Measurements from ENCODE around the gene CACNA2D2. TPM values are rescaled to one million over a fixed set of nuclear protein-coding genes. Genes with fewer than 3 reads are reported as not detected.

The CACNA2D2 gene
- total RNA-seq, 1 donor from 2014 or later = 0.52 TPM

DNA sequence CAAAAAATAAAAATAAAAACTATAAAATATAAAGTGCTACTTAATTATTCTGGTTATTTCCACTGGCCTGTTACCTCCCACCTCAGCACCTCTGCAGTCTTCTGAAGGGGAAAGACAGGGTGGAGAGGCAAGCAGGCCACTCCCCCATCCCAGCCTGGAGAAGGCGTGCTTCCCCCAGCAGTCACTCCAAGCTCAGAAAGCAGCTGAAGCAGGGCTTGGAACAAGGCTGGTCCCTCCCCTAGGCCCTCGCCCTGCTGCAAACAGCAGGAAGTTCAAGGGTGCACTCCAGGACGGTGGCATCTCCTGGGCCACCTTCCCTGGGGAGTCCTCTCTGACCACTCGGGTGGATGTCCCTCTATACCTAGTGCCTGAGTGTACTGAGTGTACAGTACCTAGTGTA is 21.4 kb downstream of the CACNA2D2 start:
- intact Hi-C loops (cut with micrococcal nuclease) = no loop called here
- no peaks in the 10 kb centered on the region for H3K9me3 Mint-ChIP-seq
- H3K27ac Mint-ChIP-seq = no peak overlapping the region
- H3K36me3 Mint-ChIP-seq (ENCODE audit: low read depth) = no peaks in the 10 kb centered on the region
- DNase-seq (ENCODE audit: low spot score) = no peak
- H3K4me1 Mint-ChIP-seq (ENCODE audit: low read depth) = no peaks in the 10 kb centered on the region
- H3K27me3 Mint-ChIP-seq (ENCODE audit: insufficient read depth) = no peaks in the 10 kb centered on the region
- no peak overlapping the region for H3K4me3 Mint-ChIP-seq

DNA sequence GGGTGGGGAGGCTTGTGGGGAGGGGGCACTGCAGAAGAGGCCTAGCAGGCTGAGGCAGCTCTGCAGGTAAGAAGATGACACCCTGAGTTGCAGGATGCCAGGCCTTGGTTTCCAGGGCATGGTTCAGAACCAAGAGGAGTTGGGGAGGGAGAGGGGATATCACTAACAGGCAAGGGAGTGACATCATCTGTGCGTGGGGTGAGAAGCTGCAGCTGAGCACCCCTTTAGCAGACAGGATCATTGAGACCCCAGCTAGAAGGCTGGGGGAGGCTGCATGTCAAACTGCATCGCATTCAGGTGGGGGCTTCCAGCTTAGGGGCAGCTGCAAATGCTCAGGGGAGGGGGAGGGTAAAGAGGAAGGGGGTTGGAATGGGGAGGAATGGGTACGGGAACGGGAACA is 23.0 kb downstream of the CACNA2D2 start:
- Mint-ChIP-seq H3K4me1 (ENCODE audit: low read depth) (no peaks in the 10 kb centered on the region), H3K27me3 (ENCODE audit: insufficient read depth) (peaks cover under 1% of the 10 kb centered on the region), H3K4me3 (no peak overlapping the region)

DNA sequence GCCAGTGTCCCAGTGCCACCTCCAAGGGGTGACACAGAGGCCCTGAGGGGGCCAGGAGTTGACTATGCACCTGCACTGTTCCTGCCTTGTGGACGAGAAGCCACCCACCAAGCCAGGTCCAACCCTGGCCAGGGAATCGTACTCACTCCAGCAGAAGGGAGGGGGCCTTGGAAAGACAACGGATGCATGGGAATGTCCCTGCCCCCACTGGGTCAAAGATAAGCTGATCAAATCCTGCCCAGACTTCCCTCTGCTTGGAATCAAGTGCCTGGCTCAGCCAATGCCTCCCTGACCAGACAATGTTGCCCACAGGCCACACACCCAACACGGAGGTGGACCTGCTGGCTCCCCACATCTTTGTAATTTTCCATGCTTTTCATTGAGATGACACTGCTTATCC is 23.9 kb downstream of the CACNA2D2 start:
- intact Hi-C loops (cut with micrococcal nuclease) = no loop called here
- Mint-ChIP-seq H3K4me1 (ENCODE audit: low read depth) (no peaks in the 10 kb centered on the region), H3K4me3 (no peak overlapping the region), H3K9me3 (no peaks in the 10 kb centered on the region), H3K27me3 (ENCODE audit: insufficient read depth) (peaks cover 2% of the 10 kb centered on the region), H3K36me3 (ENCODE audit: low read depth) (no peaks in the 10 kb centered on the region), H3K27ac (no peak overlapping the region)
- no peak for DNase-seq (ENCODE audit: low spot score)

More for the DNA sequence above, 23.0 kb downstream of the CACNA2D2 start:
- no peaks in the 10 kb centered on the region for H3K9me3 Mint-ChIP-seq
- DNase-seq (ENCODE audit: low spot score) = no peak
- intact Hi-C loops (cut with micrococcal nuclease) = no loop called here
- no peaks in the 10 kb centered on the region for H3K36me3 Mint-ChIP-seq (ENCODE audit: low read depth)
- H3K27ac Mint-ChIP-seq = no peak overlapping the region

DNA sequence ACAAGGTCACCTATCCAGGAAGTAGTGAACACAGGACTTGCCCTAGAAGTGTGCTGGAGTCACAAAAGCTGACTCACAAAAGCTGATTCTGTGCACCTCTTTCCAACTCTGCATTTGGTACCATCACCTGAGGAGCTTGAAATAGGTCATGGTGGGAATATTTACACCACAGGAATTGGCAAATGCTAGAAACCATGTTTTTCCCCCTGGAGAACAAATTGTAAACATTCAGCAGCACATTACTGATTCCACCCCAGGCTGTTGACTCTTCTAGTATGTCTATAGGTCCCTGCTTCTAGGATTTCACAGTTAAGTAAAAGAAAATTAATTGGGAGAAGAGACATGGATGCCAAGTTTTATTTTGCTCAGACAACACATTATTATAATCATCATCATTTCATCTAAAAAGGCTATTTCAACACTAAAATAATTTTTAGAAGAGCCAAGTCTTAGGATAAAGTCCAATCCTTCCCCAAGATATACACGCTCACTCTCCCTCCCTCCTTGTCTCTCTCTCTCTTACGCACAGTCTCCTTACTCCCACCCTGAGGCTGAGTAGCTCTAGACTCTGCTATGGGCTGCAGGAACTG is 24.7 kb downstream of the CACNA2D2 start:
- intact Hi-C loops (cut with micrococcal nuclease) = no loop called here
- H3K9me3 Mint-ChIP-seq = no peaks in the 10 kb centered on the region
- no peaks in the 10 kb centered on the region for H3K4me1 Mint-ChIP-seq (ENCODE audit: low read depth)
- DNase-seq (ENCODE audit: low spot score) = no peak
- H3K4me3 Mint-ChIP-seq = no peak overlapping the region
- H3K36me3 Mint-ChIP-seq (ENCODE audit: low read depth) = no peaks in the 10 kb centered on the region
- no peak overlapping the region for H3K27ac Mint-ChIP-seq
- peaks cover 4% of the 10 kb centered on the region for H3K27me3 Mint-ChIP-seq (ENCODE audit: insufficient read depth)

DNA sequence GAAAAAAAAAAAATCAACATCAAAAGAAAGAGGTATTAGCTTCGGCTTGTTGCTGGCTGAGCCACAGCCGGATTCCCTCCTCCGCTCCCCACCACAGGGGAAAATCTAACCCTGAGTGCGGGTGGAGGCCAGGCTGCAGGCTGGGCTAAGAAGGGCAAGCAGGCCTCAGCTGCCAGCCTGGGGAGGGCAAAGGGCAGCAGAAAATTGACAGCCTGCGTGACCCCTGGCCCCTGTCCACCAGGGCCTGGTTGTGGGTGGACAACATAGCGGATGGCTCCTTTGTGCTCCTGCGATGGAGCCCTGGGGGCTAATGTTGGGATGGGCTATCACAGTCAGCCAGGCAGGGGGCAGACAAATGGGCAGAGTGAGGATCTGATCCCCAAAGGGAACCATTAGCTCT is 25.4 kb downstream of the CACNA2D2 start:
- Mint-ChIP-seq H3K9me3 (no peaks in the 10 kb centered on the region), H3K27ac (no peak overlapping the region), H3K4me3 (no peak overlapping the region), H3K4me1 (ENCODE audit: low read depth) (no peaks in the 10 kb centered on the region), H3K27me3 (ENCODE audit: insufficient read depth) (peaks cover 4% of the 10 kb centered on the region), H3K36me3 (ENCODE audit: low read depth) (no peaks in the 10 kb centered on the region)
- intact Hi-C loops (cut with micrococcal nuclease) = no loop called here
- DNase-seq (ENCODE audit: low spot score) = no peak

DNA sequence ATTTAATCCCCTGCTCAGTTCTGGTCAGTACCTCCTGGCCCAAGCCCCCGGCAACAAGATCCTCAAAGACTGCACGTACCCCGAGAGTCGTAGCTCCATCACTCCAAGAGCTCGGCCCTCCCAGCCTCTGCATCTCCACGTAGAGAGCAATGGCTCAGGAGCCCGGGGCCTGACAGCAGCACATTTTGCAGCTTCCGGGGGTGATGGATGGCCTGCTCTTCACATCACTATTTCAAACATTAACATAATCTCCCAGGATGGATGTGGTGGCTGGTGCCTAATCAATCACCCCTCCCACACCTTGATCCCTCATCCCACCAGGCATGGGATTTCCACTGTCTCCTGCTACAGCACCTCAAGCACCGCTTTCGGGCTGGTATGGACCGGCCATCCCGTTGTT is 28.1 kb downstream of the CACNA2D2 start:
- Mint-ChIP-seq H3K27me3 (ENCODE audit: insufficient read depth) (peaks cover 4% of the 10 kb centered on the region), H3K9me3 (no peaks in the 10 kb centered on the region), H3K36me3 (ENCODE audit: low read depth) (no peaks in the 10 kb centered on the region), H3K27ac (no peak overlapping the region), H3K4me1 (ENCODE audit: low read depth) (peaks cover 5% of the 10 kb centered on the region), H3K4me3 (no peak overlapping the region)
- DNase-seq (ENCODE audit: low spot score) = no peak
- intact Hi-C loops (cut with micrococcal nuclease) = no loop called here

DNA sequence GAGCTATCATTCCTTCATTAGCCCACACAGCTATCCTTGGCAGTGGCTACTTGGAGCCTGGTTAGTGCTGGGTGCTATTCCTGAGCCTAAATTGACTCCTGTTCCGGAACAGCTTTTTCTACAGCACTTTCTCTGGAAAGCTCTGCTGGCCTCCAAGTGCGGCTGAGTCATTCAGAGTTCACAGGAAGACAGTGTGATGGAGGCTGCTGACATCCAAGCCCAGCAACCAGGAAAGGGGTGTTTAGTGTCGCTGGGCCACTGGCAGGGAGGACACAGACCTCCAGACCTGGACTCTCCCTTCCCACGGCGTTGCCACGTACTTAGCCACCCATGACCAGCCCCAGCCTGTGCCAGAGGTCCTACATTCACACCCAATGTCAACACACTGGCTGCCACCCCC is 28.7 kb downstream of the CACNA2D2 start:
- Mint-ChIP-seq H3K27ac (no peak overlapping the region), H3K4me1 (ENCODE audit: low read depth) (peaks cover 5% of the 10 kb centered on the region), H3K27me3 (ENCODE audit: insufficient read depth) (peaks cover 4% of the 10 kb centered on the region), H3K9me3 (no peaks in the 10 kb centered on the region), H3K36me3 (ENCODE audit: low read depth) (no peaks in the 10 kb centered on the region), H3K4me3 (no peak overlapping the region)
- DNase-seq (ENCODE audit: low spot score) = no peak
- intact Hi-C loops (cut with micrococcal nuclease) = no loop called here

DNA sequence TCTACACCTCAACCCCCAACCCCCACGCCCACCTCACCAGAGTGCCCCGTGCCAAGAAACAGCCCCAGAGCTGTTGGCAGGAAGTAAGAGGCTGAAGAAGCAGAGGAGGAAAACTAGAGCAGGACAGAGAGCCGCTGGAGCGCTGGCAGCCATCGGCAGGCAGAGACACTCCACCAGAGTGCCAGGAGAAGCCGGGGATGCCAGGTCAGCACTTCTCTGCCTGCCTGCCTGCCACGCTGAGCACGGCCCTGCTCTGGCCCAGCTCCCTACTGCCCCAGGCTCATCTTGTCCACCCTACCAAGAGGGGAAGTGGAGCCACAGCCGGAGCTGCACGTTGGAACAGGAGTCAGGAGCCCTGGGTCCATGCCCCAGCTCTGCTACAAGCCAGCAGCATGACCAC is 29.7 kb downstream of the CACNA2D2 start:
- no peaks in the 10 kb centered on the region for H3K36me3 Mint-ChIP-seq (ENCODE audit: low read depth)
- H3K4me3 Mint-ChIP-seq = no peak overlapping the region
- H3K27ac Mint-ChIP-seq = no peak overlapping the region
- no peak for DNase-seq (ENCODE audit: low spot score)
- no peaks in the 10 kb centered on the region for H3K9me3 Mint-ChIP-seq
- intact Hi-C loops (cut with micrococcal nuclease) = no loop called here
- peaks cover 5% of the 10 kb centered on the region for H3K4me1 Mint-ChIP-seq (ENCODE audit: low read depth)
- H3K27me3 Mint-ChIP-seq (ENCODE audit: insufficient read depth) = peaks cover 4% of the 10 kb centered on the region

DNA sequence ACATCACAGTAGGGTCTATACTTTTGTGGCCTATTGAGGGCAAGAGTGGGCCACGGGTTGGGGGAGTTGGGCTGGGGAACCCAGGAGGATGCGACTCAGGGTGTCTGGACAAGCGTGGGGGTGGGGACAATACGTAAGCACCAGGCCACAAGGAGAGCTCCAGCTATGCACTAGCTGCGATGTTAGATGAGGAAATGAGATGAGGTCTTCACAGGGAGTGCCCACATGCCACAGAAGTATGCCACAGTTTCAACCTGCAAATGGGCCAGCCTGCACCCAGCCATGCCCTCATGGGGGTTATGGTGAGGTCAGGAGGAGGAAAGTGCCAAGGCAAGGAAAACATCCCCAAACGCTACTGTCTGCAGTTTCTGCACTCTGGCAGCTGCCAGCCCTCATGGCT is 30.5 kb downstream of the CACNA2D2 start:
- H3K36me3 Mint-ChIP-seq (ENCODE audit: low read depth) = no peaks in the 10 kb centered on the region
- H3K4me1 Mint-ChIP-seq (ENCODE audit: low read depth) = peaks cover 5% of the 10 kb centered on the region
- no peaks in the 10 kb centered on the region for H3K9me3 Mint-ChIP-seq
- H3K27me3 Mint-ChIP-seq (ENCODE audit: insufficient read depth) = peaks cover 4% of the 10 kb centered on the region
- no peak overlapping the region for H3K4me3 Mint-ChIP-seq
- DNase-seq (ENCODE audit: low spot score) = no peak
- no peak overlapping the region for H3K27ac Mint-ChIP-seq
- intact Hi-C loops (cut with micrococcal nuclease) = no loop called here

DNA sequence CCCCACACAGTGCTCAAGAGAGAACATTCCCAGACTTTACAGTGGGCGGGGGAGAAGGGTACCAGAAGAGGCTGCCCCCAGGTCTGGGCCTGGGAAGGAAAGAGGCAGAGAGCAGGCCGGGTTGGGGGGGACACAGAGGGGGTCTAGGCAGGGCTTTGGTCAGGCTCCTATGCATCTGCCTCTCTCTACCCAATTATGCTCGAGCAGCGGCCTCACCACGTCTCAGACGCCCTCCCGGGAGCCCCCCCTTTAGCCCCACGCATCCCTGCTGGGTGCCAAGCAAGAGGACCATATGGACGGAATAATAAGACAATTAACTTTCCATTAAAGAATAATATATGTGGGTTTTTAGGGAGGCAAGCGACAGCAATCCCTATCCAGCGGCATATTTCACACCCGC is 32.8 kb downstream of the CACNA2D2 start:
- Mint-ChIP-seq H3K9me3 (no peaks in the 10 kb centered on the region), H3K4me3 (no peak overlapping the region), H3K36me3 (ENCODE audit: low read depth) (no peaks in the 10 kb centered on the region), H3K27ac (no peak overlapping the region), H3K4me1 (ENCODE audit: low read depth) (peaks cover 5% of the 10 kb centered on the region), H3K27me3 (ENCODE audit: insufficient read depth) (peaks cover 7% of the 10 kb centered on the region)
- intact Hi-C loops (cut with micrococcal nuclease) = no loop called here
- DNase-seq (ENCODE audit: low spot score) = no peak

DNA sequence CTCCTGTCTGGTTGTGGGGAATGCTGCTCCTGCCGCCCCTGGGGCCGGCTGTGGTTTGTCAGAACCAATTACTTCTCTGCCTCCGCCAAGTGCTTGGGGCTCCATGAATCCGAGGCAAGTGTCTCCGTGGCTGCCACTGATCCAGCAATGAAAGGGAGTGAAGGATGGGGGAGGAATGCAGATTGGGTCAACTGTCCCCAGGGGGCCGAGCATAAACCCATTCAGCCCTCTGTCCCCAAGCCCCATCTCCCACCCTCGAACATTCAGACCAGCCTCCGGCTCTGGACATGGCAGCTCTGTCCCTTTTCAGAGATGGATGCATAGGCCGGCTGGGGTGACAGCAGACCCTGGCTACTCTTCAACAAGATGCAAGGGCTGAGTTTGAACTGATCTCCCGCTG is 35.5 kb downstream of the CACNA2D2 start:
- Mint-ChIP-seq H3K27me3 (ENCODE audit: insufficient read depth) (peaks cover 9% of the 10 kb centered on the region), H3K9me3 (no peaks in the 10 kb centered on the region), H3K36me3 (ENCODE audit: low read depth) (no peaks in the 10 kb centered on the region), H3K27ac (no peak overlapping the region), H3K4me1 (ENCODE audit: low read depth) (peaks cover 4% of the 10 kb centered on the region), H3K4me3 (no peak overlapping the region)
- intact Hi-C loops (cut with micrococcal nuclease) = no loop called here
- DNase-seq (ENCODE audit: low spot score) = no peak

DNA sequence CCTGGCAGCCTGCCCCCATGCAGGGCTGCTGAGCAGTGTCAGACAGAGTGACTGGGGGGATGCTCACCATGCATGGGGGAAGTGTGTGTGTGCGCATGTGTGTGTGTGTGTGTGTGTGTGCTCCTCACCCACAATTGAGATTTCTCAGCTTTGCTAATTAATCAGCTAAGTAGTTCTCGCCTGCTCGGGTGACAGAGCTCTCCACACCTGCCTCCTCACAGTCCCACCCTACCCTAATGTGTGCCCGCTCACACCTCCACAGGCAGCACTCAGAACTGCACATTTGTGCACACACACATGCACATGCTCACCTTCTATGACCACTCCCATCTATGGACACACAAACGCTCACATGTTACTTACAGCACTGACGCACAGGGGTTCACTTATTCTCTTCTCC is 37.3 kb downstream of the CACNA2D2 start:
- Mint-ChIP-seq H3K4me3 (no peak overlapping the region), H3K36me3 (ENCODE audit: low read depth) (no peaks in the 10 kb centered on the region), H3K9me3 (no peaks in the 10 kb centered on the region), H3K27ac (no peak overlapping the region), H3K4me1 (ENCODE audit: low read depth) (no peaks in the 10 kb centered on the region), H3K27me3 (ENCODE audit: insufficient read depth) (peaks cover 14% of the 10 kb centered on the region)
- intact Hi-C loops (cut with micrococcal nuclease) = no loop called here
- no peak for DNase-seq (ENCODE audit: low spot score)

DNA sequence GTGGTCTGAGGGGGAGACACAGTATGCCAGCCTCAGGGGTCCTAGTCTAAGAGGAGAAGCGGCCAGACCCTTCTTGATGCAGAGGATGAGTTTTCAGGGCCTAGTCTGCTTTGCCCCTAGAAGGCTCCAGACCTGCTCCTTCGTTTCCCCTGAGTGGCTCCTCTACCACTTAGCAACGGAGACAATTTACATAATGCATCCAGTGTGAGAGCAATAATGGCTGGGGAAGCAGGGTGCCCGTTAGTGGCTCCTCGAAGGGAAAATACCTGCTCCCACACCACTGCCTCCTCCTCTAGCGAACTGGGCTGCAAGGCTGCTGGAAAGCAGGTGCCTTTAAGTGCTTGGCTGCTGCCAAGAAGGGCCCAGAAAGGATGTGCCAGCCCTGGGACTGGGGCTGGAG is 38.9 kb downstream of the CACNA2D2 start:
- H3K9me3 Mint-ChIP-seq = no peaks in the 10 kb centered on the region
- intact Hi-C loops (cut with micrococcal nuclease) = no loop called here
- no peak overlapping the region for H3K4me3 Mint-ChIP-seq
- no peak overlapping the region for H3K27ac Mint-ChIP-seq
- peaks cover 18% of the 10 kb centered on the region for H3K27me3 Mint-ChIP-seq (ENCODE audit: insufficient read depth)
- H3K36me3 Mint-ChIP-seq (ENCODE audit: low read depth) = no peaks in the 10 kb centered on the region
- no peaks in the 10 kb centered on the region for H3K4me1 Mint-ChIP-seq (ENCODE audit: low read depth)
- DNase-seq (ENCODE audit: low spot score) = no peak

DNA sequence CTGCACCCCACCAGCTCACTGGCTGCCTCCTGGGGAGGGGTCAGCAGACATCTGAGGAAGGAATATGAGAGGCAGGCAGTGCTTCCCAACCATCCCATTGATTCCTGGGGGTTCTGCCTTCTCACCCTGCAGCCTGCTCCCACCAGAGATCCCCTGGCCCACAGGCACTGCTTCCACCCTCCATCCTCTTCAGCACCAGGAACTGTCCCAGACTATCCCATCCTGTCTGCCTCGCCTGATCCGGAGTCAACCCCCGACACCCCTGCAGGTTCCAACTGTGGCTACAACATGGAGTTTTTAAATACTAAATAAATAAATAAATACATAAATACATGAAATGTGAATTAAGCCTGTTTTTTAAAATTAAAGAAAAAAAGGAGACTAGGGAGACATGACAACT is 43.6 kb downstream of the CACNA2D2 start:
- no peak overlapping the region for H3K27ac Mint-ChIP-seq
- no peaks in the 10 kb centered on the region for H3K9me3 Mint-ChIP-seq
- peaks cover 10% of the 10 kb centered on the region for H3K27me3 Mint-ChIP-seq (ENCODE audit: insufficient read depth)
- intact Hi-C loops (cut with micrococcal nuclease) = no loop called here
- H3K4me1 Mint-ChIP-seq (ENCODE audit: low read depth) = no peaks in the 10 kb centered on the region
- H3K4me3 Mint-ChIP-seq = no peak overlapping the region
- no peaks in the 10 kb centered on the region for H3K36me3 Mint-ChIP-seq (ENCODE audit: low read depth)
- no peak for DNase-seq (ENCODE audit: low spot score)

All from activated T-helper 1 cell treated with anti-CD3 and anti-CD28 coated beads, Interleukin-12 subunit alpha, Interleukin-12 subunit beta, Interleukin-2, Interleukin-4 antibody, amounts not matched to agents 30 ng/mL and 10 ng/mL and 1 ng/mL, durations not matched to agents 14 hours and 24 hours and 36 hours (primary cell).